ENCODE results near the gene DCPS.
"Not testable (repeated sequence)": the region's sequence is repeated elsewhere in the genome, so short reads cannot be mapped to it uniquely, and the experiment has no call there.

DCPS gene

DNA sequence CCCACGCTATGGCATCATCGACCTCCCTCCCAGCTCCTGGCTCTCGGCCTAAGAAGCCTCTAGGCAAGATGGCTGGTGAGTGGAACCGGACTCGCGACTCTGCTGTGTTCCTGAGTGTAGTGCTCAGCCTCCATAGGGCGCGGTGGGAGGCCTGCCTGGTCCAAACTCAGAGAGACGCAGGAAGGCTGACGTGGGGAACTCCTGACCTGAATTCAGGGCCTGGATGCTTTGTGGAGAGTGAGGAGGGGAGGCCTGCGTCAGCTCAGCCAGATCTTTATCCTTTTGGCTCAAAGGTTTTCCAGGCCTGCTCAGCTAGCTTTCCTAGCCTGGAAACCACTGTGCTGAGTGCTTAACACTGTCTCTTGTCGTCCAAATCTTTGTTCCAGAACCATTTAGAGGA is 13.0 kb upstream of the DCPS start:
- no peak for DNase-seq (ENCODE audit: low read depth)

DNA sequence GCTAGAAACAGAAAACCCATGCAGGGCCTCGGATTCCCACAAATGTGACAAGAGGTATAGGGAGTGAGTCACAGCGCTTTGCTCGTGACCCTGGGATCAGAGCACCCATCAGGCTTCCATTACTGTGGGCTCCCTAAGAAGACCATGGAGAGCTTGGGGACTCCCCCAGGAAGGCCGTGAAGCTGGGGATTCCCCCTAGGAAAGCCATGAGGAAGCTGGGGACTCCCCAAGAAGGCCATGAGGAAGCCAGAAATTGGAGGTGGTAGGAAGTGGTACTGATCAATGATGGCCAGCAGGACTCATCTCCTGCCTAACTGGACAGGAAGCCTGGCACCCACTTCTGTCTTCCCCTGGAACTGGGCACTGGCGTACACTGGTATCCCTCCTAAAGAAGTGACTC is 10.1 kb upstream of the DCPS start:
- DNase-seq (ENCODE audit: low read depth): no peak

DNA sequence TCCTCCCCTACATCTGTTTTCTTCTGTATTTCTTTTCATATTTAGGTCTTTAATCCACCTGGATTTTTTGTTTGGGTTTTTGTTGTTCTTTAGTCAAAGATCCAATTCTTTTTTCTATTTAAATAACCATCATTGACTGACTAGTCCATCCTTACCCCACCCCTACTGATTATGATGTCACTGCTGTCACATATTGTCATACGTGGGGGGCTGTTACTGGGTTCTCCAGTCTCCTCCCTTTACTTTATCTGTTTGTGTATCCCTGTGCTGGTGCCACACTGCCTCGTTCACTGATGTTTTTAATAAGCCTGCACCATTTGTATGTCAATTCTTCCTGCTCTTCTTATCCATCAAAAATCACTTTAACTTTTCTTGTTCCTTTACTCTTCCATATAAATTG is 6.9 kb upstream of the DCPS start:
- no peak for DNase-seq (ENCODE audit: low read depth)

DNA sequence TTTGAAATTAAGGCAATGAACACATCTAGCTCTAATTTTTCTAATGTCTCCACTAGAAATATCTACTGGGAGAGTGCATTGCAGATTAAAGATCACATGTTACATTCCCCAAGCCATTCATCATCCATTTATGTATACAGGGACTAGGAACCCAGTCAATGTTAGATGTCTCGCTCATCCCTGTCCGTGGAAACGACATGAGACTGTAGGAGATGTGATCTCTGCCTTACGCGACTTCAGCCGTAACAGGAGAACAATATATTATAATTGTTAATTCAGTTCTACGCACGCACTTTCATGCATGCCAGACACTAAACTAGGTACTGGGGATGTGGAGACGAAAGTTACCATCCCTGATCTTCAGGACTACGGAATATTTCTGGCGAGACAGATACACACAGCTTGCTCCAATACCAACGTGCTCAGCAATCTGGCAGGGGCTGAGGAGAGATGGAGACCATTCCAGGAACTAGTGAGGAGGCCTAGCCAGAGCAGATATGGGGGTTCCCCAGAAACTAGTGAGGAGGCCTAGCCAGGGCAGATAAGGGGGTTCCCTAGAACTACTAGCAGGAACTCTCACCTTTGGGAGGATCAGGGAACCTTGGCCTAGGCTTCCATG is 706 bp downstream of the DCPS start:
- DNase-seq (ENCODE audit: low read depth): no peak

DNA sequence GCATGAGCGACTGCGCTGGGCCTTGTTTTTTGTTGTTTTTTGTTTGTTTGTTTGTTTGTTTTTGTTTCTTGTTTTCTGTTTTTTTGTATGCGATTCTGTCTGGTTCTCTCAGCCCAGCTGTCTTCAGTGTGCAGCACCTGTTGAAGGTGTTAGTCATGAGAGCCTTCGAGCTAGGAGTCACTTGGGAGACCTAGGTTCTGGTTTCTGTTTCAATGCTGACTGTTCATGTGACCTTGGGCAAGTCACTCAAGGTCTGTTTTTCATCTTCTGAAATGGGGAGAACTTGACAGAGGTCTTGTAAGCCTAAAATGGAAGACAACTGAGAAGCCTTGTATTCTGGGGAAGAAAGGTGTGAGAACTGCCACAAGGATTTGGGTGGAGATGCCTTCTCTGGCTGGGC is 1.8 kb downstream of the DCPS start:
- DNase-seq (ENCODE audit: low read depth): no peak

DNA sequence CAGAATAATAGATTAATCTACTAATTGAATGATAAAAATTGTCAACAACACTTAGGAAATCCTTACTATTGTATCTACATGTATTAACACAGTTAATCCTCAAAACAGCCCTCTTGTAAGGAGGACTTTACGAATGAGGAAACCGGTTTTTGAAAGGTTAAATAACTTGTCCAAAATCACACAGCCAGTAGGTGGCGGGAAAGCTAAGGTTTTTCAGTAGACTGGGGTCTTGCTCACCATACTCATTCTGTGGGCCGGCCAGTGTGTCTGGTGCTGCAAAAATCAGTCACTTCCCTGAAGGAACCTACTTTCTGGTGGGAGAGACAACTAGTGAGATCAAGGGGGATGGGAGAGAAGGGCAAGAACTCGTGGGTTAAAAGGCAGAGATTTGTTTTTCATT is 3.8 kb downstream of the DCPS start:
- DNase-seq (ENCODE audit: low read depth): no peak

DNA sequence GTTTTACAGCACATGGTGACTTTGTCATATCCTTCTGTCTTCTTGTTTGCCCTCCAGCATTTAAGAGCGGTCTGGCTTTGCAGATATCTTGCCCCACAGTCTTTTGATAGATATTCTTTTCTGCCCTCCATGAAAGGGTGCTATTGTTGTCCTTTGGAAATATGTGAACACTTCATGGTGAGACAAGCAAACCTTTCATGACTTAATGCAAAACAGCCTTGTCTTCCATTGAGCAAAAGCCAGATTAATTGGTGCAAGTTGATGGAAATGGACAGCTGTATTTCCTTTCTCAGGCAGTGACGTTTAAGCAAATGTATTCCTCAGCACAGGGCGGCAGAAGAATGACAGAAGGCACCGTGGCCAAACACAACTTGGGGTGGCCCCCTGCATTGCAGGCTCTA is 4.4 kb downstream of the DCPS start:
- no peak for DNase-seq (ENCODE audit: low read depth)

DNA sequence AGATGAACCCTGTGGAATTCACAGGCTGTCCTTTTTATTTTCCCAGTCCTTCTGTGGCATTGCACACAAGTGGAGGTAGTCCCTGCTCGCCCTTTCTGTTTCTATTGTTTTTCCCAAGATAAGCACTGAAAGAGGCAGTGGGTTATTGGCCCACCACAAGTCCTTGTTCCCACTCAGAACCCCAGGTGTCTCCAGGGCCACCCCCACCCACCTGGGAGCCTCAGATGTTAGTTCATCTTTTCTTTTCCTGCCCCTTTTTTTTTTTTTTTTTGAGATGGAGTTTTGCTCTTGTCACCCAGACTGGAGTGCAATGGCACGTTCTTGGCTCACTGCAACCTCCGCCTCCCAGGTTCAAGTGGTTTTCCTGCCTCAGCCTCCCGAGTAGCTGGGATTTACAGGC is 4.9 kb downstream of the DCPS start:
- not testable (repeated sequence) for DNase-seq (ENCODE audit: low read depth)

DNA sequence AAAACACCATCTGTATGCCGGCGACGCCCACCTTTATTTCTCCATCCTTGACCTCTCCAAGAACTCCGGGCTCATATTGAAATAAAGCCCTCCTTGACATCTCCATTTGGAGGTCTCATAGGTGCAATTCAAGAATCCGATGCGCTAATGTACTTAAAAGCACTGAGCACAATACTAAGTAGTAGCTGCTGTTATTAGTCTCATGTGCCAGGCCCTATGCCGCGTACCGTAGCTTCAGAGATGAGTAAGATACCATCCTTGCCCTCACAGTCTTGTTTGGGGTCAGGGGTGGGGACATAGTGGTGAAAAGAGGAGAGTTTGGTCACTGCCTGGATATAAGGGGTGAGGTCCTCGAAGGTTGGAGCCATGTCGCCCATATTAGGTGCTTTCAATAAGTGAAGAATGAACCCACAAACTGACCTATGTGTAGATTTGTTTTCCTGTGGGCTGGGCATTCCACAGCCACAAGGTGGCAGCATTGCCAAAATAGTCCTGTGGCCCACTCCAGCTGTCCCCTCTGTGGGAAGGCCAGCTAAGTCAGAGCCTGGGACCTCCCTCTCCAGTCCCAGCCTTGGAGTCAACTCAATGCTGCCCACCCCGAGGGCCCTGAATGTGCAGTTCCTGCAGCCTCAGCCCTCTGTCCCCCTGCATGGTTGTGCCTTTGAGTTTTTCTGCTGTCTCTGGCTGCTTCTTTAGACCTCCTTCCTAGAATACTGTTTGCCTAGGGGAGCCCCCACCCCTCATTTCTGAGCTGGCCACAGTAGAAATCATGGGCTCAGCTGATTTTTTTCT is 6.5 kb downstream of the DCPS start:
- peak; percentile 24 for DNase-seq (ENCODE audit: low read depth)

DNA sequence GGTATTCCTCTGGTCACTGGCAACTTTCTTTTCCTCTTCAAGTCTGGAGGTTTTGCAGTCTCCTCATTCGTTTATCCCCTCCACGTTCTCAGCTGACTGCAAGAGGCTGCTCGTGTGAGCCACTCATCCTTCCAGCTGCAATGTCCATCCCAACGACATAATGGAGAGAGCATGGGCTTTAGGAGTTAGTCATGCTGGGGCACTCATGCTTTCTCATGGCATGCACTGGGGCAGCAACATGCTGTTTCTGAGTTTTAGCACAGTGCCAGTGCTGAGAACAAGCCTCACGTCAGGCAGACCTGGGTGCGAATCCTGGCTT is 7.1 kb downstream of the DCPS start:
- DNase-seq (ENCODE audit: low read depth): no peak

DNA sequence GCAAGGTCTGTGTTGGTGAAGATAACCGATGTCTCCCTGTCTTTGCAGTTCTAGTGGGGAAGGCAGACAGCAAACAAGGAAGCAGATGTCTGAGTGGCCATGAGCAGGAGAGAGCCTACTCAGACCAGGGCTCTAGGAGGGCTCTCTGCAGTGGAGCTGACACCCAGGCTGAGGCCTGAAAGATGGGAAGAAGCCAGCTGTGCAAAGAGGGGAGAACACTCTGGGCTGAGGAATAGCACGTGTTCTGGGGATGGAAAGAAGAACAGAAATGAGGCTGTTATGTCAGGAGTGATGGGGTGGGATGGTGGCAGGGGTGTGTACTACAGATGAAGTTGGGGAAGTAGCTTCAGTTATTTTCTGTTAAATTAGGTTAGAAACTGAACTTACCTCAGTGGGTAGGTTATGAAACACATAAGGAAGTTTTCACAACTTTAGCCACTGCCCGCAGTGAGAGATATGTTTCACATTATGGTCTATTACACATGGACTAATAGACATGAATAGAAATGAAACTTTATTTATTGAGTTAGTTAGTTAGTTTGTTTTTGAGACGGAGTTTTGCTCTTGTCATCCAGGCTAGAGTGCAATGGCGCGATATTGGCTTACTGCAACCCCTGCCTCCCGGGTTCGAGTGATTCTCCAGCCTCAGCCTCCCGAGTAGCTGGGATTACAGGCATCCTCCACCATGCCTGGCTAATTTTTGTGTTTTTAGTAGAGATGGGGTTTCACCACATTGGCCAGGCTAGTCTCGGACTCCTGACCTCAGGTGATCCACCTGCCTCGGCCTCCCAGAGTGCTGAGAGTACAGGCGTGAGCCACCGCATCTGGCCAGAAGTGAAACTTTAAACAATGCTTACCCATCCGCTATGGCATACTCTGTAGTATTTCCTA is 7.8 kb downstream of the DCPS start:
- no peak for DNase-seq (ENCODE audit: low read depth)

DNA sequence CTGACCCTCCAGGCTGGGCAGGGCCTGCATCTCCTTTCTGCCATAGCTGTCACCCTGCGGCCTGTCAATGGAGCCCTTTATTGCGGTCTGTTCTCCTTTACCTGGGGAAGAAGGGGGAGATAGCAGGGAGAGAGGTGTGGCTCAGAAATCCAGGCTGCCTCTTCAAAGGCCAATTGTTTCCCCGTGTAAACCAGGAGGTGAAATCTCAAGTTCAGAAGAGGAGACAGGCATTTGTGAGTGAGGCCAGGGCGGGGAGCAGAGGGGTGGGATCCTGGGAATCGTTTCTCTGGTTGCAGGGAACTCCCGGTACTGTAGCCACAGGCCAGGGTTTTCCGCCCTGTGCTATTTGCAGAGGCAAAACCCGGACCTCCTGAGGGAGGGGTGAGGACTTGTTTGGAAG is 9.1 kb downstream of the DCPS start:
- no peak for DNase-seq (ENCODE audit: low read depth)

DNA sequence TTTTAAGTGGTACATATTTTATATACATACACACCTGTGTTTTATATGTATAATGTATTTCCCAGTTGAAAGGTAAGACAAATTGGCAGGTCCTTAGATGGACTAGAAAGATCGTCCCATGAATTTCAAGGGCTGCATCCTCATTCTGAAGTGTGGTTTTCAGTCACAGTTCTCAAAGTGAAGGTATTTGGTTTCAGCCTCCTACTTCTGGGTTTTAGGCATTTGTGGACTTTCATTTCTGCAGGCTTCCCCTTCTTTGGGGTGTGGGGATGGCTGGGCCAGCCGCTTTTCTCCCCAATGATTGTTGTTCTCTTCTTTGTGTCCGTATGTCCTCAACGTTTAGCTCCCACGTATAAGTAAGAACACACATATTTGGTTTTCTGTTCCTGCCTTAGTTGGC is 10.0 kb downstream of the DCPS start:
- DNase-seq (ENCODE audit: low read depth): no peak

DNA sequence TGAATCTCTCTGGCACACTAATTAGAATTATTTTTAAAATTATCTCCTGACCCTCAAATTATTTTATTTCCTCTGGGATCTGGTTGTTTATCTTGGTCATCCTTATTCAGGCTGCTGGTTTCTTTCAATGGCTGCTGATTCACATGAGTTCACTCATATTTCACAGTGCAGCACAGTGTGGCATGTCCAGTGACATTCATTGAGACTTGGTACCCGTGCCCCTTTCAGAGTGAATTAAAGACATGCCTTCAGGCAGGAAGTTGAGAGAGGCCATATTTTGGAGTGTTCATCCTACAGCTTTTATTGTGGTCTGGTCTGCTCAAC is 13.5 kb downstream of the DCPS start:
- no peak for DNase-seq (ENCODE audit: low read depth)

DNA sequence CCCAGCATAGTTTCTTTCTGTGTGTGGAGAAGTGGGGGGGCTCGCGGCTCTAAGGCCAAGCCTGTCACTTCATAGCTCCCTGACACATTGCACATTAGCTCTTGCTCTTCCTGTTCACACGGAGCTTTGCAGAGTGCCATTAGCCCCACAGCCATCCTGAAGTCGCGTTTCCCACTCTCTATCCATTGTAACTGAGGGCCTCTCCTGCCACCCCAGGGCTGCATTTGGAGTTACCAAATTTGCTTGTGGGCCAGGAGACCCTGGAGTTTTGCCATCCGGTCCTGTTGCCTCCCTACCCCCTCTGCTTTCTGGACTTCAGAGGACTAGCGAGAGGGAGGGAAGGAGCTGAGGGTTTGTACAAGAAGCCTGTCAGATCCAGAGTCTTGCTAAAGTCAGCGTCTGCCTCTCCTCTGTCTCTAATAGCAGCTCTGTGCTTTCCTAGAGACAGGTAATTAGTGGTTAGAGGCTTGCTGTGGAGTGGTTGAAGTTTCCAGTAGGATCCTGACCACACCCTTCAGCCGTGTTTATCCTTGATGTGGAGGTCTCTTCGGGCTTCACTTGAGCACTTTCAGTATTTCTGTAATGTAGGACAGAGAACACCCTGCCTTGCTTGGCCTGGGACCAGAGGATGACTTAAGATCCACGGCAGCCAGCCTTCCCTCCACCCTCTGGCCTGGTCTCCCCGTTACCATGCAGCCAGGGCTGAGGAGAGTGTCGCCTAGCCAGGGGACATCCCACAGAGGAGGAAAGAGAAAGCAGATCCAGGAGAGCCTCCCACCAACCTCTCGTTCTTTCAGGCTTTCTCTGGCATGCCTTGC is 14.1 kb downstream of the DCPS start:
- DNase-seq (ENCODE audit: low read depth): no peak

DNA sequence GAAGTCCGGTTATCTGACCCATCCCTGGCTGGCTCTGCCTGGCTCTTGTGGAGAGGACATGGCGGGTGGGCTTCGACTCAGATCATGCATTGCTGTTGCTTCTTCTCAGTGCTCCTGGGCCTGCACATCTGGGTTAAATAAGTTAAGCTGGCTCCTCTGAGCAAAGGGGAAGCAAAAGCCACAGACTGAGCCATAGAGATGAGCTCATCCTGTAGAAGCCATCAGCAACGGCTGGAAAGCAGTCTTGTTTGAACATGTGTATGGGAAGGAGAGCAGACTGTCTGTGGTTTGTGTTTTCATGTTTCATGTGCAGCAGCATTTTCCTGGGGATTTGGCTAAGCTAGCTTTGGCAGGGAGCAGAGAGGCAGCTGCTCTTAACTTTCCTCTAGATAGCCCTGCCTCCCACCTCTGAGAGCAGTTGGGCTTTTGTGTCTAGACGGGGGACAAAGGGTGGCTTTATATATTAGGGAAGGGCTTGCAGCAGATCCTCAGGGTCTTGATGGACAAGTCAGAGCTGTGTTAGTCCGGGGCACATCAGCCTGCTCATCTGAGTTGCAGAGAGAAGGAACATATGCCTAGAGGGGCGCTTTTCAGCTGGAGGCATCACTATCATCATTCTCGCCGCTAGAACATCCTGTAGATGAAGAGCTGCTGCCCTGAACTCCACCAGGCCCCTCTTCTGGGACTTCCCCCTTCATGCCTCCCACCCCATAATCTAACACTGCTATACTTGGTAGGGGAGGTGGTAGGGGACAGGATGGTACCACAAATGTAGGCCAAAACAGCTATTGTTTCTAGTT is 14.9 kb downstream of the DCPS start:
- DNase-seq (ENCODE audit: low read depth): no peak

DNA sequence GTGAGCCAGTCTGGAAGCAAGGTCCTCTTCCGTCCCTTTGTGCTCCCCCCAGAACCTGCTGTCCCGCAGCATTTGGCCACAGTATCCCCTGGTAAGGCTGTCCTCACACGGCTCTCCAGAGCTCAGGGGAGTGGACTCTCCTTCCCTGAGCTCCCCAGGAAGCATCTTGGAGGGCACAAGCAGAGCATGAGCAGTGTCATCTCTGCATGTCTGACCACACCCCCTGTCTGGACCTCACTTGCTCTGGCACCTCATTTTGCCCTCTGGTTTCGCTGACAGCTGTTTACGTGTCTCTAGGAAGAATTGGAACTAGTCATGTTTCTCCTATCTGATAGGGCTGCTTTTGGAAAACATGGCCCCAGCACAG is 15.5 kb downstream of the DCPS start:
- no peak for DNase-seq (ENCODE audit: low read depth)

DNA sequence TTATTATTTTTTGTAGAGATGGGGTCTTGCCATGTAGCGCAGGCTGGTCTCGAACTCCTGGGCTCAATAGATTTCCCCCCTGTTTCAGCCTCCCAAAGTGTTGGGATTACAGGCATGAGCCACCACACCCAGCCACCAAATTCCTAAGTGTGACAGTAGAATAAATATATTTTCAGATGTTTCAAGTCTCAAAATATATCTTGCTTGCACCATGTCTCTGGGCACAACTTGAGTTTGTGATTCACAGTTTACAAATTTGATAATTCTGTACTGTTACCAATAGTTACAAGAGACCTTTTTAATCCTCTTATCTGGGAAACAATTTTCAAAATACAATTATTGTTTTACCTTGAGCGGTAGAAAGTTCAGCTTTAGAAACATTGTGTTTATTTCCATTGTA is 19.1 kb downstream of the DCPS start:
- no peak for DNase-seq (ENCODE audit: low read depth)

DNA sequence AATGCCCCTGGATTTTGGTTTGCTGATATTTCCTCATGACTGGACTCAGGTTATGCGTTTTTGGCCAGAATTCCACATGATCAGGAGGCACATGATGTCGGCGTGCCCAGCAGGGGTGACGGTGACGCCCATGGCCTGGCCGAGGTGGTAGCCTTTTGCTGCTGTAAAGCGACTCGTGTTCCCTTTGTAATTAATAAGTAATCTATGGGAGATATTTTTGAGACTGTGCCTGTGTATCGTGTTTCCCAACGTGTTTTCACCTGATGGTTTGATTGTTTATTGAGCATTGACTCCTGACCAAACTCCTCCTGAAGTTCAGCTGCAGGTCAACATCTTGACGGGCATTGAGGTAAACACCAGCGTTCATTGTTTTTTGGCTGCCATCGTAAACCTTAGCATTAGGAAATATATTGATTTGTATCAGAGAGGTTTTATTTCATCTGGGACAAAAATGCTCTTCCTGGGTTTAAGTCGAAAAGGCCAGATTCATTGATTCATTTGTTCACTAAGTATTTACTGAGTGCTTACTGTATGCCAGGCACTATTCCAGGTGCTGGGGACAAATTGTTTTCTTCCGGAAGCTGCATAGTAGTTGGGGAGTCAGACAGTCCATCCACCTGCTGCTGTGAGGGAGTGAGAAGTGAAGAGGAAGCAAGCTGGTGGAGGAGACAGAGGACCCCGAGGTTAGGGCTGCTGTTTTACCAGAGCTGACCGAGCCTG is 23.6 kb downstream of the DCPS start:
- no peak for DNase-seq (ENCODE audit: low read depth)

DNA sequence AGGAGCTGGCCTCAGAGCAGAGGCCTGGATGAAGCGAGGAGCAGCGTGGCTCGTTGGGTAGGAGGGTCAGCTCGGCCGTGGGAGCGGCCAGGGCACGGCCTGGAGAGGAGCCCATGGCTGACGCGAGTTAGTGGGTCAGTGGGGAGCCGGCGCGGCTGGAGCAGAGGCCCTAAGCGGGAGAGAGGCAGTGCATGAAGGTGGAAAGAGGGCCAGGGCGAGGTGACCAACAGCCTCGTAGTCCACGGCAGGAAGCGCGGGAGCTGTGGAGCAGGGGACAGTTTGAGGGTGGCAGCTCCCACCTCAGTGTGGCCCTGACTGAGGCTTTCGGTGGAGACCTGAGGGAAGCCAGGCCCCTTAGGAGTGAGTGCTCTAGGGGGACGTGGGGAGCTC is 24.1 kb downstream of the DCPS start:
- DNase-seq (ENCODE audit: low read depth): no peak

DNA sequence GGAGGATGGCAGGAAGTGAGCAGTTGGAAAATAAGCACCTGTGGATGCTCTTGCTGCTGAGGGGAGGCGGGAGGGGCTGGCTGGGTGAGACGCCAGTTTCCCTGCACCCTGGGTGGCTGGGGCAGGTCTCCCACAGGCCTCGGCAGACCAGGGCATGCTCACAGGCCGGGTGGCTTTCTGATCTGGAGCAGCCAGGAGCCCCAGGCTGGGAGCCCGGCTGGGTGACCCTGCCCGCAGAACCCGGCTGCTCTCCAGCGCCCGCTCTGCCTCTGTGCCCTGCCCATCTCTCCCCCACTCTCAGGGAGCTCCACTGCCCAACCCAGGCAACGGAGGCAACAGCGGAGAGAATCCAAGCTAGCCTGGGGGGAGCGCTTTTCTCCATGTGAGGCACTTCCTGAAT is 24.6 kb downstream of the DCPS start:
- DNase-seq (ENCODE audit: low read depth): no peak
